H1 (cell line): ENCODE data around the gene SCCPDH. TPM values are rescaled to one million over a fixed set of nuclear protein-coding genes. Genes with fewer than 3 reads are reported as not detected.

ENCODE experiments used
- ATF3 ChIP-seq: IDR thresholded peaks from 2 replicates; pipeline ENCODE4 v1.6.1; 2011; ENCODE audit warnings: low read depth, mild to moderate bottlenecking, low read length; ENCODE audit not compliant: insufficient read depth
- CBX8 ChIP-seq: fragments of 300-800, 300-1000 bp; sonication (generic); IDR thresholded peaks from 2 replicates; pipeline ENCODE4 v1.7.1; 2016; ENCODE audit warnings: low read depth, low read length, borderline replicate concordance
- POLR2A ChIP-seq, 2 experiments: IDR thresholded peaks; 1 replicate in 1 of 2; 2 replicates in 1 of 2; pipeline ENCODE4 v1.6.1; 2011; ENCODE audit warnings: low read depth in 2 of 2, low read length in 2 of 2, mild to moderate bottlenecking in 2 of 2; ENCODE audit errors: control extremely low read depth in 1 of 2
- POU5F1 ChIP-seq: IDR thresholded peaks from 2 replicates; pipeline ENCODE4 v1.6.1; 2011; ENCODE audit warnings: low read depth, mild to moderate bottlenecking, low read length, moderate library complexity
- TAF7 ChIP-seq: optimal IDR thresholded peaks from 2 replicates; pipeline ENCODE3; 2011; ENCODE audit warnings: low read depth, mild to moderate bottlenecking, inconsistent platforms, low read length, moderate library complexity, borderline replicate concordance
- polyA plus RNA-seq, 7 experiments: library from polyadenylated mRNA; depleted of rRNA in 3 of 7; stranded (reverse) in 5 of 7; unstranded in 2 of 7; fragments of >200 nt in 5 of 7; fragments of 200-250 nt in 2 of 7; gene quantifications; 1 replicate in 5 of 7; 2 replicates in 1 of 7; 4 replicates in 1 of 7; pipeline versions ENCODE4 v1.2.1 to v1.2.3, GENCODE V29; 2011 to 2013; ENCODE audit warnings: missing spikeins in 2 of 7, mixed read lengths in 2 of 7
- total RNA-seq: library from RNA; stranded (reverse); fragmentation: NEBNext Ultra II Directional; extraction: Animal tissue kit (Norgen Biotek cat#: 25700); gene quantifications from 2 replicates; pipeline ENCODE4 v1.2.1, GENCODE V29; 2021

SCCPDH gene
- total and polyA plus RNA-seq, 2 of the 8 experiments (the other 6 are each of a cell fraction or from before 2014, with no cell fraction given), result 9.5 to 17.0 TPM

GRCh38 chr1:246786606-246787238 is 62.5 kb downstream of the SCCPDH start (continued):
- TF ChIP-seq TAF7 (no peak), POU5F1 (no peak), CBX8 (no peak), ATF3 (no peak), POLR2A (IDR thresholded peaks at IDR 0.05; ENCODE audit: control extremely low read depth in 1 of 2, low read depth in 2 of 2, low read length in 2 of 2) (no peak)
